KBM-7 (cell line): Measurements from ENCODE around the gene TGIF2.
"Not testable (repeated sequence)": the region's sequence is repeated elsewhere in the genome, so short reads cannot be mapped to it uniquely, and the experiment has no call there.

Source experiments
- DNase-seq: peaks from one replicate; pipeline ENCODE4 v3.0.0-alpha.2; 2015
- in situ Hi-C: fragments of 300-500 bp; cut with MboI; formaldehyde crosslinking; loops from 2 replicates; pipeline ENCODE4 v1.14.3; 2020; ENCODE audit warnings: low sequenced_read_pairs, low pct_unique_long_range_greater_than_20kb, mixed read lengths

Gene TGIF2

DNA sequence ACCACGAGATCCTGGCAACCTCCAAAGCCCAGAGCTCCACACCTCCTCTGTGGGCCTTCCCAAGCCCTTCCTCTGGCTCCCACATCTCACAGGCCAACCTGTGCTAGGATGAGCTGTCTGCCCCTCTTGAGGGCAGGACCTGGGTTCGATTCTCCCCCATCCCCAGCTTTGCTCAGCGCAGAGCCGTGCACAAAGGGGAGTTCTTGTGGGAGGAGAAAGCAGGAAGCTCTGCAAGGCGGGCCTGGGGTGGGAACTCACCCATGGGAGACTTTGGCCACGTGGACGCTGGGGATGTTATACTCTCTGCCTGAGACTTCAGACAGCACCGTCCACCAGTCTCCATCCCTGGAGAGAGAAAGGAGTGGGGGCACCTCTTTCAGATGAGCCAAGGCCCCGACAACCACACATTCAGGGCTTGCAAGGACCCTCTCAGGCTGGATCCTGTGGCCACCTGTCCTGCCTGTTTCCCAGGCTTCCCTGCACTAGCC, 59.9 kb downstream of the TGIF2 start:
- no peak for DNase-seq
- in situ Hi-C loops, result no loop called here

DNA sequence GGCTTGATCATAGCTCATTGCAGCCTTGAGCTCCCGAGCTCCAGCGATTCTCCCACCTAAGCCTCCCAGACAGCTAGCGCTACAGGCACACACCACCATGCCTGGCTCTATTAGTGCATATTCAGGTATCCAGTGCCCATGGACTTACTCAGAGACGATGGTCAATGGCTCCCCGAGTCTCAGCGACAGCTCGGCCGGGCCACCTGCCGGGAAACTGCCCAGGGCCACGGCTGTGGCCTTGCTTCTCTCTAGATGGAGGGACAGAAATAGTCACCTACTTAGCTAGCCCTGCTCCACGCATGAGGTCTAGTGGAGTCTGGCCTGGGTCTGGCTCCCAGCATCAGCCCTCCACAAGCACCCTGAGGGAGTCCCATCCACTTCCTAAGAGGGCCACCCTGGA, 60.9 kb downstream of the TGIF2 start:
- DNase-seq, result no peak
- in situ Hi-C loops, result no loop called here

DNA sequence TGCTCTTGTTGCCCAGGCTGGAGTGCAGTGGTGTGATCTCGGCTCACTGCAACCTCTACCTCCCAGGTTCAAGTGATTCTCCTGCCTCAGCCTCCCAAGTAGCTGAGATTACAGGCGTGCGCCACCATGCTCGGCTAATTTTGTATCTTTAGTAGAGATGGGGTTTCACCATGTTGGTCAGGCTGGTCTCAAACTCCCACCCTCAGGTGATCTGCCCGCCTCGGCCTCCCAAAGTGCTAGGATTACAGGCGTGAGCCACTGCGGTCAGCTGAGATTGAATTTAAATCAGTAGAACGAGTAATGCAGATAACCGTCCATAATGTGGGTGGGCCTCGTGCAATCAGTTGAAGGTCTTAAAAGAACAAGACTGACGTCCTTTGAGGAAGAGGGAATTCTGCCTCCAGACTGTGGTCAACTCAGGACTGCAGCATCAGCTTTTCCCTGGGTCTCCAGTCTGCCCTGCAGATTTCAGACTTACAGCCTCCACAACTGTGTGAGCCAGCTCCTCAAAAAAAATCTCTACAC, 65.5 kb downstream of the TGIF2 start:
- DNase-seq, in situ Hi-C loops: not testable (repeated sequence)

- no peak for DNase-seq
- in situ Hi-C loops, result no loop called here
Measured at GRCh38 chr20:36641506-36641843, 68.1 kb downstream of the TGIF2 start.

DNA sequence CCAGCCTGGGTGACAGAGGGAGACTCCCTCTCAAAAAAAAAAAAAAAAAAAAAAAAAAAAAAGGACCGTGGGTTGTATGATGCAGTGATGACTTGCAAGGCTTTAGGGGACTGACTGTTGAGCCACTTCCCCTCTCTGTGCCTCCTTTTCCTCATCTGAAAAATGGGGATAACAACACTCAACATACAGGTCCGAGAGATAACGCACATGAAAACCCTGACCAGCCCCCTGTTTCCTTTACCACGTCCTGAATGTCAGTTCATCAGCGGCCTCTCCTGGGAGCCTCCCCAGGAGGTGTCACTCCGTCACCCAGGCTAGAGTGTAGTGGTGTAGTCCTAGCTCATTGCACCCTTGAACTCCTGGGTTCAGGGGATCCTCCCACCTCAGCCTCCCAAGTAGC, 68.7 kb downstream of the TGIF2 start:
- in situ Hi-C loops, result no loop called here
- DNase-seq, result no peak
